DOHH2 (cell line): ENCODE results near the gene FRYL.

Experiments used
- H3F3A ChIP-seq: fragments of 200-600 bp; sonication (generic), shearing (Covaris generic); 2 replicates; pipeline ENCODE4 v1.6.0; 2016; ENCODE audit warnings: antibody characterized with exemption, mild to moderate bottlenecking; ENCODE audit not compliant: control insufficient read depth, insufficient read depth
- H3K27ac ChIP-seq: fragments of 200-600 bp; sonication (generic); 2 replicates; pipeline ENCODE4 v1.5.1; 2014; ENCODE audit warnings: low read depth, mild to moderate bottlenecking, low read length, moderate library complexity
- H3K27me3 ChIP-seq: fragments of 200-600 bp; sonication (generic); 2 replicates; pipeline ENCODE4 v1.6.1; 2014; ENCODE audit warnings: mild to moderate bottlenecking, low read length, mixed read lengths; ENCODE audit not compliant: control insufficient read depth
- H3K36me3 ChIP-seq: fragments of 200-600 bp; sonication (generic); 2 replicates; pipeline ENCODE4 v1.6.1; 2014; ENCODE audit warnings: mild to moderate bottlenecking, low read length, moderate library complexity, mixed read lengths; ENCODE audit not compliant: control insufficient read depth
- H3K4me1 ChIP-seq: fragments of 200-600 bp; sonication (generic); 2 replicates; pipeline ENCODE4 v1.6.1; 2014; ENCODE audit warnings: mild to moderate bottlenecking, low read length, mixed read lengths; ENCODE audit not compliant: control insufficient read depth
- H3K4me2 ChIP-seq: fragments of 200-600 bp; sonication (generic); 2 replicates; pipeline ENCODE4 v1.6.0; 2014; ENCODE audit warnings: mild to moderate bottlenecking, low read length, moderate library complexity
- H3K4me3 ChIP-seq: fragments of 200-600 bp; sonication (generic); 2 replicates; pipeline ENCODE4 v1.5.1; 2014; ENCODE audit warnings: mild to moderate bottlenecking, low read length, mixed read lengths
- H3K79me2 ChIP-seq: fragments of 200-600 bp; sonication (generic); 2 replicates; pipeline ENCODE4 v1.6.1; 2014; ENCODE audit warnings: mild to moderate bottlenecking, low read length, mixed read lengths; ENCODE audit not compliant: control insufficient read depth
- H3K9me2 ChIP-seq: fragments of 200-600 bp; sonication (generic); replicated peaks from 2 replicates; pipeline ENCODE4 v1.6.1; 2014; ENCODE audit warnings: mild to moderate bottlenecking, low read length, mixed read lengths; ENCODE audit not compliant: control insufficient read depth
- H3K9me3 ChIP-seq: fragments of 200-600 bp; sonication (generic); 2 replicates; pipeline ENCODE4 v1.6.1; 2014; ENCODE audit warnings: antibody characterized with exemption, low read length, mixed read lengths; ENCODE audit not compliant: control insufficient read depth, insufficient read depth
- H4K20me1 ChIP-seq: fragments of 200-600 bp; sonication (generic); 2 replicates; pipeline ENCODE4 v1.6.0; 2014; ENCODE audit warnings: low read depth, mild to moderate bottlenecking, antibody characterized with exemption, low read length, moderate library complexity; ENCODE audit not compliant: control insufficient read depth, insufficient read depth
- EZH2phosphoT487 ChIP-seq: fragments of 200-600 bp; sonication (generic); IDR thresholded peaks from 2 replicates; pipeline ENCODE4 v1.6.1; 2017; ENCODE audit warnings: borderline replicate concordance, mild to moderate bottlenecking, antibody characterized with exemption, low read length, moderate library complexity, mixed read lengths
- TF ChIP-seq, protein P1 (sequence below): fragments of 200-600 bp; sonication (generic); IDR thresholded peaks from one replicate; pipeline ENCODE4 v1.5.1; 2014; ENCODE audit warnings: antibody characterized with exemption, mild to moderate bottlenecking, low read depth, low read length; ENCODE audit not compliant: poor library complexity, severe bottlenecking

FRYL gene

DNA sequence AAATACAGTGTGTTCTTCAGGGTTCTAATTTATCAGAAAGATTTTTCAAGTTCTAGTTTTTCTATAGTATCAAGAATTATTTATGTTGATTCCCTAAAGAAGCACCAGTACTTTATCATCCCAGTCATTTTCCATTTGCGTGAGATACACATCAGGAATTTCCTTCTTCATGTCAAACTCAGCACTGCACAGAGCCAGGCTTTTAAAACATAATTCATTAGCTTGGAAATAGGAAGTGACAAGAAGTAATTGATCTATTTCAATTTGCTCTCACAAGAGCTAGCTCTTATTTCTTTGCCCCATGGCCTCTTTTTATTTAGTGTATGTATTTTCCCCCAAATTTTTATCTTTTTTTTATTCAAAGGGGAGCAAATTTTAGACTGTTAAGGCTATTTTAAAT, 309.9 kb downstream of the FRYL start:
- no peak overlapping the region for H3K4me3 ChIP-seq
- no peak overlapping the region for H3K27ac ChIP-seq
- H3F3A ChIP-seq = no peaks in the 10 kb centered on the region
- H3K27me3 ChIP-seq = no peaks in the 10 kb centered on the region
- 0 out of 2 replicates have a peak, but pooled peaks cover 2% of the 10 kb centered on the region for H3K9me2 ChIP-seq
- no peaks in the 10 kb centered on the region for H3K79me2 ChIP-seq
- H3K4me1 ChIP-seq = peaks cover 9% of the 10 kb centered on the region
- H3K4me2 ChIP-seq = no peak overlapping the region
- no peaks in the 10 kb centered on the region for H3K9me3 ChIP-seq
- H4K20me1 ChIP-seq = no peaks in the 10 kb centered on the region
- TF ChIP-seq EZH2phosphoT487 = no peak
- H3K36me3 ChIP-seq = no peaks in the 10 kb centered on the region

DNA sequence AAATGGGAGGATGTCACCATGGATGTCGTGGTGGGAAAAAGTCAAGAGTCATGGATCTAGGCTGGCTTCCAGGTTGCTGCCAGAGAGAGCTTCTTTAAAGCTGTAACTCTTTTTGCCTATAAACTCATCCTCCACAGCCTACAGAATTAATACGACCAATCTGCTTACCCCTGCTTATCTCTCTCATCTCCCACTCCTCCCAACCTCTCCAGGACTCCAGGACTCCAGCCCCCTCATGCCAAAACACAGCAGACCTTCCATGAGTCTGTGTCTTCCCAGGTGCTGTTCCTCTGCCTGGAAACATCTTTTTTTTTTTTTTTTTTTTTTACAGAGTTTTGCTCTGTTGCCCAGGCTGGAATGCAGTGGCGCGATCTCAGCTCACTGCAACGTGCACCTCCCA, 312.2 kb downstream of the FRYL start:
- TF ChIP-seq, protein P1, sequence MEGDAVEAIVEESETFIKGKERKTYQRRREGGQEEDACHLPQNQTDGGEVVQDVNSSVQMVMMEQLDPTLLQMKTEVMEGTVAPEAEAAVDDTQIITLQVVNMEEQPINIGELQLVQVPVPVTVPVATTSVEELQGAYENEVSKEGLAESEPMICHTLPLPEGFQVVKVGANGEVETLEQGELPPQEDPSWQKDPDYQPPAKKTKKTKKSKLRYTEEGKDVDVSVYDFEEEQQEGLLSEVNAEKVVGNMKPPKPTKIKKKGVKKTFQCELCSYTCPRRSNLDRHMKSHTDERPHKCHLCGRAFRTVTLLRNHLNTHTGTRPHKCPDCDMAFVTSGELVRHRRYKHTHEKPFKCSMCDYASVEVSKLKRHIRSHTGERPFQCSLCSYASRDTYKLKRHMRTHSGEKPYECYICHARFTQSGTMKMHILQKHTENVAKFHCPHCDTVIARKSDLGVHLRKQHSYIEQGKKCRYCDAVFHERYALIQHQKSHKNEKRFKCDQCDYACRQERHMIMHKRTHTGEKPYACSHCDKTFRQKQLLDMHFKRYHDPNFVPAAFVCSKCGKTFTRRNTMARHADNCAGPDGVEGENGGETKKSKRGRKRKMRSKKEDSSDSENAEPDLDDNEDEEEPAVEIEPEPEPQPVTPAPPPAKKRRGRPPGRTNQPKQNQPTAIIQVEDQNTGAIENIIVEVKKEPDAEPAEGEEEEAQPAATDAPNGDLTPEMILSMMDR = no peak
- TF ChIP-seq EZH2phosphoT487 = no peak
- Histone ChIP-seq H3F3A (no peaks in the 10 kb centered on the region), H3K9me2 (0 out of 2 replicates have a peak, but pooled peaks cover under 1% of the 10 kb centered on the region), H4K20me1 (no peaks in the 10 kb centered on the region), H3K36me3 (no peaks in the 10 kb centered on the region), H3K27me3 (no peaks in the 10 kb centered on the region), H3K79me2 (no peaks in the 10 kb centered on the region), H3K27ac (no peak overlapping the region), H3K4me2 (peak overlapping the region; percentile 24; the same call in 1 of the 2 replicates), H3K9me3 (no peaks in the 10 kb centered on the region), H3K4me1 (peaks cover 9% of the 10 kb centered on the region), H3K4me3 (no peak overlapping the region)

DNA sequence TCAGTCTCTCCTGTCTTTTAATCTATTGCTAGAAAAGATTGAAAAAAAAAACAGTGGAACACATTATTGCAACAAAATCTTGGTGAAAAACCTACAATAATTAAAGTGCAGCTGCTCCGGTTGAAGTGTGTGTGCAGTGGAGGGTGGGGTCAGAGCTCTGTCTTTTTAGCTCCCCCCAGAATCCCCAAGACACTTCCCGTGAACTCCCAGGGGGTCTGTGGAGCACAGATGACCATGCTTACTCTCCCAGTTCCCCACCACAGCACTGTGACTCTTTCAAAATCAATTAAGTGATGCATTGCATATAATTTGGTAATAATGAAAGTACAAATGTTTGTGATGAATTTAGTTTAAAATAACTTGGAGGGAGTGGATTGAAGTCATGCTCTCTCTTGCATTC, 312.6 kb downstream of the FRYL start:
- peak overlapping the region; percentile 24; the same call in 1 of the 2 replicates for H3K4me2 ChIP-seq
- H3K4me3 ChIP-seq = no peak overlapping the region
- no peaks in the 10 kb centered on the region for H3K36me3 ChIP-seq
- no peaks in the 10 kb centered on the region for H4K20me1 ChIP-seq
- H3F3A ChIP-seq = no peaks in the 10 kb centered on the region
- TF ChIP-seq EZH2phosphoT487 = no peak
- TF ChIP-seq, protein P1 = no peak
- no peaks in the 10 kb centered on the region for H3K9me3 ChIP-seq
- no peak overlapping the region for H3K27ac ChIP-seq
- H3K4me1 ChIP-seq = peaks cover 9% of the 10 kb centered on the region
- no peaks in the 10 kb centered on the region for H3K27me3 ChIP-seq
- H3K79me2 ChIP-seq = no peaks in the 10 kb centered on the region
- H3K9me2 ChIP-seq = no peaks in the 10 kb centered on the region

DNA sequence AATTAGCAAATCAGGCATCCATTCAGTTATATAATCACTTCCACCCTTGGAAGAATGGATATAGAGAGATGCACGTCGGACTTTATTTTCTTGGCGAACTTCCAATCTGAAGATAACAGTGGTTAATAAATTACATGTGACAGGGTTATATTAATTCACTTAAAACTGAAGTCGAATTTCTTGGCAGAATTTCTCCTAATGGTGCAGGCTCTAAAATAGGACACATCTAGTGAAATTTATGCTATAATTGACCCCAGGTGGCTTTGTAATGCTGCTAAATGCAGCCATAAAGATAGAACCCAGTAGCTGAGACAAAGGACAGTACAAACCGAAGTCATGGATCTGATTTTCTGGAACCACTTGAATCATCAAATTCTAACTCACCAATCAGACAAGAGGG, 317.7 kb downstream of the FRYL start:
- Histone ChIP-seq H3K4me3 (no peak overlapping the region), H3K9me2 (no peaks in the 10 kb centered on the region), H3K79me2 (no peaks in the 10 kb centered on the region), H3K36me3 (no peaks in the 10 kb centered on the region), H4K20me1 (no peaks in the 10 kb centered on the region), H3K9me3 (no peaks in the 10 kb centered on the region), H3K4me1 (peaks cover 3% of the 10 kb centered on the region), H3K4me2 (no peak overlapping the region), H3K27me3 (no peaks in the 10 kb centered on the region; the same call in 1 of the 2 replicates), H3F3A (no peaks in the 10 kb centered on the region), H3K27ac (no peak overlapping the region)
- TF ChIP-seq, protein P1 = no peak
- TF ChIP-seq EZH2phosphoT487 = no peak
